HepG2 (cell line): ENCODE data around the gene PHYH. TPM values are rescaled to one million over a fixed set of nuclear protein-coding genes. Genes with fewer than 3 reads are reported as not detected.

ENCODE experiments used
- ERF ChIP-seq: IDR thresholded peaks from 2 replicates; pipeline ENCODE4 v1.6.1; 2018; ENCODE audit warnings: missing biosample characterization, missing genetic modification reagents
- GATA4 ChIP-seq: sonication (generic); IDR thresholded peaks from 2 replicates; pipeline ENCODE4 v1.6.1; 2016; ENCODE audit warnings: antibody characterized with exemption, low read depth, borderline replicate concordance
- PHB2 ChIP-seq: fragments of 450-650 bp; IDR thresholded peaks from 2 replicates; pipeline ENCODE4 v1.6.1; 2018; ENCODE audit not compliant: partially characterized antibody
- POLR2A ChIP-seq, 2 experiments: IDR thresholded peaks; 2 replicates each; pipeline ENCODE4 v1.6.1; 2011; ENCODE audit warnings: low read depth in 2 of 2, low read length in 2 of 2, mild to moderate bottlenecking in 1 of 2, moderate library complexity in 1 of 2; ENCODE audit not compliant: insufficient read depth in 1 of 2
- SMYD3 ChIP-seq: sonication (generic); formaldehyde crosslinking; IDR thresholded peaks from 2 replicates; pipeline ENCODE4 v1.8.1; 2023; ENCODE audit warnings: mild to moderate bottlenecking, missing genetic modification reagents
- TGIF2 ChIP-seq: IDR thresholded peaks from 2 replicates; pipeline ENCODE4 v1.6.1; 2016; ENCODE audit warnings: control low read depth, missing compliant biosample characterization
- XRCC5 ChIP-seq: fragments of 200-400 bp; formaldehyde crosslinking; optimal IDR thresholded peaks from 2 replicates; pipeline ENCODE3; 2017; ENCODE audit warnings: mild to moderate bottlenecking, low read length
- ZBTB7A ChIP-seq: sonication (generic); formaldehyde crosslinking; IDR thresholded peaks from 2 replicates; pipeline ENCODE4 v1.8.0; 2022; ENCODE audit warnings: mild to moderate bottlenecking, missing genetic modification reagents
- ZNF768 ChIP-seq: sonication (generic); formaldehyde crosslinking; IDR thresholded peaks from 2 replicates; pipeline ENCODE4 v1.4.0; 2020; ENCODE audit warnings: missing genetic modification reagents
- ZNF780A ChIP-seq: sonication (generic); formaldehyde crosslinking; IDR thresholded peaks from 2 replicates; pipeline ENCODE4 v1.8.0; 2022; ENCODE audit warnings: mild to moderate bottlenecking, missing genetic modification reagents, moderate library complexity
- polyA plus RNA-seq, 8 experiments: library from polyadenylated mRNA; depleted of rRNA in 3 of 8; stranded (reverse) in 7 of 8; unstranded in 1 of 8; fragments of >200 nt; fragmentation: Illumina TruSeq in 4 of 8; extraction: Trizol in 4 of 8; gene quantifications; 2 replicates each; pipeline versions ENCODE4 v1.2.1 to v1.2.3, GENCODE V29; 2011 to 2016; ENCODE audit warnings: low read depth in 4 of 8, missing spikeins in 1 of 8, mixed read lengths in 1 of 8; ENCODE audit not compliant: insufficient read depth in 1 of 8
- total RNA-seq, 5 experiments: library from RNA; depleted of rRNA; stranded (reverse); fragments of >200 nt; fragmentation: Illumina TruSeq; extraction: Trizol; gene quantifications; 2 replicates each; pipeline ENCODE4 v1.2.3, GENCODE V29; 2016; ENCODE audit warnings: low read depth in 1 of 5
- TF ChIP-seq, protein P1 (sequence below): IDR thresholded peaks from 2 replicates; pipeline ENCODE4 v1.6.1; 2012; ENCODE audit warnings: low read depth, low read length, improper control_type of control experiment
- TF ChIP-seq, protein P2 (sequence below): sonication (generic); formaldehyde crosslinking; IDR thresholded peaks from 2 replicates; pipeline ENCODE4 v1.5.0; 2020; ENCODE audit warnings: missing genetic modification reagents
- TF ChIP-seq, protein P3 (sequence below): sonication (generic); formaldehyde crosslinking; IDR thresholded peaks from 2 replicates; pipeline ENCODE4 v1.5.0; 2020; ENCODE audit warnings: missing genetic modification reagents, mild to moderate bottlenecking, borderline replicate concordance
- TF ChIP-seq, protein P4 (sequence below), 2 experiments: fragments of 450-650 bp in 1 of 2; sonication (generic) in 1 of 2; formaldehyde crosslinking; IDR thresholded peaks; 2 replicates each; pipeline versions ENCODE4 v1.5.0 to v1.8.0; 2020 to 2022; ENCODE audit warnings: mild to moderate bottlenecking in 1 of 2, missing genetic modification reagents in 1 of 2
- TF ChIP-seq, protein P5 (sequence below): sonication (generic); formaldehyde crosslinking; IDR thresholded peaks from 2 replicates; pipeline ENCODE4 v1.4.0; 2020; ENCODE audit warnings: missing genetic modification reagents, borderline replicate concordance
- TF ChIP-seq, protein P6 (sequence below): sonication (generic); formaldehyde crosslinking; IDR thresholded peaks from 2 replicates; pipeline ENCODE4 v1.5.1; 2020; ENCODE audit warnings: mild to moderate bottlenecking, missing genetic modification reagents, borderline replicate concordance

PHYH gene
- total and polyA plus RNA-seq, 2 of the 13 experiments (the other 11 are each of a cell fraction or from before 2014, with no cell fraction given): 27.2 to 34.5 TPM

DNA sequence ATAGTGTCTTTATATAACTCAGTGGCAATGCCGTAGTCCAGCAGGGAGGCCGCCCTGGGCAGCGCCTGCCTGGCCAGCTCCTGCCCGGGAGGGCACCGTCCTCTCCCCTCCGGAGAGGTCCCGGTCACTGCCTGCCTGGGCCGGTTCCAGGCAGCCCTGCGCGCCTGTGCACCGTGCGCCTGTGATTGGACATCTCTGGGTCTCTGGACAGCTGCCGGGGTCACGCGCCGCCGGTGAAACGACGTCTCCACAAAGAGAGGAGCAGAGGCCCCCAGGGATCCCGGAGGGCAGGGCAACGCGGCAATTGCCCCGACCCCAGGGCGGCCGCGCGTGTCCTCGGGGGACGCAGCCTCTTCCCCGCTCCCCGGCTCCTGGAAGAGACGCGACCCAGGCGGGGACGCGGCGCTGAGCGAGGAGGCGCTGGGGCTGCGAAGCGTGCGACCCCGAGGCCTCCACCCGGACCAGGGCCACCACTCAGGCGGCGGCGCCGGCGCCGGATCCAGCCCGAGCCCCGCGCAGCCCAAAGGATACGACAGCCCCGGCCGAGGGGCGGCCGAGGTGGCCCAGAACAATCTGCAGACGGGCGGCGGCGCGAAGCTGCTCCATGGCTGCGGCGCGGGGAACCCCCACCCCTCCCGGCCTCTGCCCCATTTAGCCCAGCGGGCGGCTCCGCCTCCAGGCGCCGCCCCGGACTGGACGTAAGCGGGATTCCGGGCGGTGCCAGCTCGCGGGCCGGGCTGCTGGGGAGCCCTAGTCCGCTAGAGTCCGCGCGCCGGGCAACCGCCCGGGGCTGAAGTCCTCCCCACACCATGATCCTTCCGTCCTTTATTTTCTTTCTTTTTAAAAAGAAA lies at the start of gene PHYH (continued):
- peak; percentile 21 for TF ChIP-seq XRCC5
- TF ChIP-seq, protein P1, sequence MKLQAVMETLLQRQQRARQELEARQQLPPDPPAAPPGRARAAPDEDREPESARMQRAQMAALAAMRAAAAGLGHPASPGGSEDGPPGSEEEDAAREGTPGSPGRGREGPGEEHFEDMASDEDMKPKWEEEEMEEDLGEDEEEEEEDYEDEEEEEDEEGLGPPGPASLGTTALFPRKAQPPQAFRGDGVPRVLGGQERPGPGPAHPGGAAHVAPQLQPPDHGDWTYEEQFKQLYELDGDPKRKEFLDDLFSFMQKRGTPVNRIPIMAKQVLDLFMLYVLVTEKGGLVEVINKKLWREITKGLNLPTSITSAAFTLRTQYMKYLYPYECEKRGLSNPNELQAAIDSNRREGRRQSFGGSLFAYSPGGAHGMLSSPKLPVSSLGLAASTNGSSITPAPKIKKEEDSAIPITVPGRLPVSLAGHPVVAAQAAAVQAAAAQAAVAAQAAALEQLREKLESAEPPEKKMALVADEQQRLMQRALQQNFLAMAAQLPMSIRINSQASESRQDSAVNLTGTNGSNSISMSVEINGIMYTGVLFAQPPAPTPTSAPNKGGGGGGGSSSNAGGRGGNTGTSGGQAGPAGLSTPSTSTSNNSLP: no peak
- no peak for TF ChIP-seq PHB2
- TF ChIP-seq, protein P2, sequence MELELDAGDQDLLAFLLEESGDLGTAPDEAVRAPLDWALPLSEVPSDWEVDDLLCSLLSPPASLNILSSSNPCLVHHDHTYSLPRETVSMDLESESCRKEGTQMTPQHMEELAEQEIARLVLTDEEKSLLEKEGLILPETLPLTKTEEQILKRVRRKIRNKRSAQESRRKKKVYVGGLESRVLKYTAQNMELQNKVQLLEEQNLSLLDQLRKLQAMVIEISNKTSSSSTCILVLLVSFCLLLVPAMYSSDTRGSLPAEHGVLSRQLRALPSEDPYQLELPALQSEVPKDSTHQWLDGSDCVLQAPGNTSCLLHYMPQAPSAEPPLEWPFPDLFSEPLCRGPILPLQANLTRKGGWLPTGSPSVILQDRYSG: peak; percentile 83
- TF ChIP-seq, protein P3, sequence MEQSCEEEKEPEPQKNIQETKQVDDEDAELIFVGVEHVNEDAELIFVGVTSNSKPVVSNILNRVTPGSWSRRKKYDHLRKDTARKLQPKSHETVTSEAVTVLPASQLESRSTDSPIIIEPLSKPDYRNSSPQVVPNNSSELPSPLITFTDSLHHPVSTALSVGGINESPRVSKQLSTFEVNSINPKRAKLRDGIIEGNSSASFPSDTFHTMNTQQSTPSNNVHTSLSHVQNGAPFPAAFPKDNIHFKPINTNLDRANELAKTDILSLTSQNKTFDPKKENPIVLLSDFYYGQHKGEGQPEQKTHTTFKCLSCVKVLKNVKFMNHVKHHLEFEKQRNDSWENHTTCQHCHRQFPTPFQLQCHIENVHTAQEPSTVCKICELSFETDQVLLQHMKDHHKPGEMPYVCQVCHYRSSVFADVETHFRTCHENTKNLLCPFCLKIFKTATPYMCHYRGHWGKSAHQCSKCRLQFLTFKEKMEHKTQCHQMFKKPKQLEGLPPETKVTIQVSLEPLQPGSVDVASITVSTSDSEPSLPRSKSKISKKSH (CRISPR knock-in tag): no peak
- TF ChIP-seq POLR2A (IDR thresholded peaks at IDR 0.05; ENCODE audit: insufficient read depth in 1 of 2, low read depth in 2 of 2, low read length in 2 of 2): peak; percentile 90 to 97
- TF ChIP-seq, protein P4, sequence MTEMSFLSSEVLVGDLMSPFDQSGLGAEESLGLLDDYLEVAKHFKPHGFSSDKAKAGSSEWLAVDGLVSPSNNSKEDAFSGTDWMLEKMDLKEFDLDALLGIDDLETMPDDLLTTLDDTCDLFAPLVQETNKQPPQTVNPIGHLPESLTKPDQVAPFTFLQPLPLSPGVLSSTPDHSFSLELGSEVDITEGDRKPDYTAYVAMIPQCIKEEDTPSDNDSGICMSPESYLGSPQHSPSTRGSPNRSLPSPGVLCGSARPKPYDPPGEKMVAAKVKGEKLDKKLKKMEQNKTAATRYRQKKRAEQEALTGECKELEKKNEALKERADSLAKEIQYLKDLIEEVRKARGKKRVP (CRISPR knock-in tag; IDR thresholded peaks at IDR 0.05): peak in 1 of 2 experiments; percentile 17; a peak in 1 of 4 replicates
- TF ChIP-seq, protein P5, sequence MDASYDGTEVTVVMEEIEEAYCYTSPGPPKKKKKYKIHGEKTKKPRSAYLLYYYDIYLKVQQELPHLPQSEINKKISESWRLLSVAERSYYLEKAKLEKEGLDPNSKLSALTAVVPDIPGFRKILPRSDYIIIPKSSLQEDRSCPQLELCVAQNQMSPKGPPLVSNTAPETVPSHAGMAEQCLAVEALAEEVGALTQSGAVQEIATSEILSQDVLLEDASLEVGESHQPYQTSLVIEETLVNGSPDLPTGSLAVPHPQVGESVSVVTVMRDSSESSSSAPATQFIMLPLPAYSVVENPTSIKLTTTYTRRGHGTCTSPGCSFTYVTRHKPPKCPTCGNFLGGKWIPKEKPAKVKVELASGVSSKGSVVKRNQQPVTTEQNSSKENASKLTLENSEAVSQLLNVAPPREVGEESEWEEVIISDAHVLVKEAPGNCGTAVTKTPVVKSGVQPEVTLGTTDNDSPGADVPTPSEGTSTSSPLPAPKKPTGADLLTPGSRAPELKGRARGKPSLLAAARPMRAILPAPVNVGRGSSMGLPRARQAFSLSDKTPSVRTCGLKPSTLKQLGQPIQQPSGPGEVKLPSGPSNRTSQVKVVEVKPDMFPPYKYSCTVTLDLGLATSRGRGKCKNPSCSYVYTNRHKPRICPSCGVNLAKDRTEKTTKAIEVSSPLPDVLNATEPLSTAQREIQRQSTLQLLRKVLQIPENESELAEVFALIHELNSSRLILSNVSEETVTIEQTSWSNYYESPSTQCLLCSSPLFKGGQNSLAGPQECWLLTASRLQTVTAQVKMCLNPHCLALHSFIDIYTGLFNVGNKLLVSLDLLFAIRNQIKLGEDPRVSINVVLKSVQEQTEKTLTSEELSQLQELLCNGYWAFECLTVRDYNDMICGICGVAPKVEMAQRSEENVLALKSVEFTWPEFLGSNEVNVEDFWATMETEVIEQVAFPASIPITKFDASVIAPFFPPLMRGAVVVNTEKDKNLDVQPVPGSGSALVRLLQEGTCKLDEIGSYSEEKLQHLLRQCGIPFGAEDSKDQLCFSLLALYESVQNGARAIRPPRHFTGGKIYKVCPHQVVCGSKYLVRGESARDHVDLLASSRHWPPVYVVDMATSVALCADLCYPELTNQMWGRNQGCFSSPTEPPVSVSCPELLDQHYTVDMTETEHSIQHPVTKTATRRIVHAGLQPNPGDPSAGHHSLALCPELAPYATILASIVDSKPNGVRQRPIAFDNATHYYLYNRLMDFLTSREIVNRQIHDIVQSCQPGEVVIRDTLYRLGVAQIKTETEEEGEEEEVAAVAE (CRISPR knock-in tag): peak; percentile 41
- 0 out of 2 replicates have a peak, but pooled peaks have one; percentile 27 for TF ChIP-seq ZNF780A (CRISPR knock-in tag)
- peak; percentile 67; the same call in 1 of the 2 replicates for TF ChIP-seq TGIF2 (CRISPR knock-in tag)
- peak; percentile 70 for TF ChIP-seq SMYD3 (CRISPR knock-in tag)
- TF ChIP-seq ZBTB7A (CRISPR knock-in tag): no peak
- TF ChIP-seq, protein P6, sequence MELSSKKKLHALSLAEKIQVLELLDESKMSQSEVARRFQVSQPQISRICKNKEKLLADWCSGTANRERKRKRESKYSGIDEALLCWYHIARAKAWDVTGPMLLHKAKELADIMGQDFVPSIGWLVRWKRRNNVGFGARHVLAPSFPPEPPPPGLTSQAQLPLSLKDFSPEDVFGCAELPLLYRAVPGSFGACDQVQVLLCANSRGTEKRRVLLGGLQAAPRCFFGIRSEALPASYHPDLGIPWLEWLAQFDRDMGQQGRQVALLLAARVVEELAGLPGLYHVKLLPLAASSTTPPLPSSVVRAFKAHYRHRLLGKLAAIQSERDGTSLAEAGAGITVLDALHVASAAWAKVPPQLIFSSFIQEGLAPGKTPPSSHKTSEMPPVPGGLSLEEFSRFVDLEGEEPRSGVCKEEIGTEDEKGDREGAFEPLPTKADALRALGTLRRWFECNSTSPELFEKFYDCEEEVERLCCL (CRISPR knock-in tag): 0 out of 2 replicates have a peak, but pooled peaks have one; percentile 30
- TF ChIP-seq ZNF768 (CRISPR knock-in tag): peak; percentile 94
- peak; percentile 36 for TF ChIP-seq GATA4
- TF ChIP-seq ERF: no peak; the same call in 1 of the 2 replicates
